ES-I3 (cell line): ENCODE measurements around the gene WDR18.

Source experiments
- H3K36me3 ChIP-seq: 2 replicates; pipeline ENCODE4 v1.6.1; 2013; ENCODE audit warnings: mild to moderate bottlenecking, low read length, control low read depth, moderate library complexity; ENCODE audit not compliant: insufficient read depth
- H3K4me1 ChIP-seq: 2 replicates; pipeline ENCODE4 v1.6.1; 2013; ENCODE audit warnings: mild to moderate bottlenecking, control low read depth, low read length; ENCODE audit not compliant: insufficient read depth
- H3K9ac ChIP-seq: 2 replicates; pipeline ENCODE4 v1.6.1; 2013; ENCODE audit warnings: low read depth, mild to moderate bottlenecking, low read length, moderate library complexity
- H3K9me3 ChIP-seq: 2 replicates; pipeline ENCODE4 v1.6.1; 2013; ENCODE audit warnings: mild to moderate bottlenecking, low read length, moderate library complexity; ENCODE audit not compliant: control insufficient read depth, insufficient read depth

Gene WDR18

GRCh38 chr19:984165-984967 lies at the start of gene WDR18:
WDR18 (plus strand) TSS chr19:984345; CDS start chr19:984354, 9 bp downstream.
- peaks cover 5% of the 10 kb centered on the region; the same call in 1 of the 2 replicates for H3K4me1 ChIP-seq

DNA sequence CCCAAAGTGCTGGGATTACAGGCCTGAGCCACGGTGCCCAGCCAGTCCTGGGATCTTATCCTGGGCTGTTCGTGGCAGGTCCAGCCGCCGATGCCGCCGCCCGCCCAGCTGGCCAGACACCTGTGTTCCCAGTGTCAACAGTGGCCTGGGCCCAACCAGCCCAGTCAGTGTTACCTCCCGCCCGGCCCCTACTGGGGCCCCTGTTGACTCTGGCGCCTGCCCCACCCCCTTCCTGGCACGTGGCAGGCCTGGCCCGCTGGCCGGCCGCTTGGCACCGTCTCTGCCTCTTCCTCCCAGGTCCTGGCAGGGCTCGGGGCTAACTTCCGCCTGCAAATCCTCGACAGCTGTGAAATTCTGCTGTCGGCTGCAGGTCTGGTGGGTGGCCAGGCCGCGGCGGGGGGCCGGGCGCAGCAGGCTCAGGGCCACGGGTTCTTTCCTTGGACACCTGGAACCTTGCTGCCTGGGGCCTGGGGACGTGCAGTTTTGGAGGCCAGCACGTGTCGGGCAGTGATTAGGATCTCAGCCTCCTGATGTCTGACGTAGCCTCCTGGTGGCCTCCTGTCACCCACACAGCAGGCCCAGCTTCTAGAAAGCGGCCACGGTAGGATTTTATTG lies 49.2 kb upstream of the WDR18 start:
- H3K9me3 ChIP-seq, result no peaks in the 10 kb centered on the region
- H3K4me1 ChIP-seq, result peaks cover 15% of the 10 kb centered on the region; the same call in 1 of the 2 replicates
- peaks cover 3% of the 10 kb centered on the region; the same call in 1 of the 2 replicates for H3K36me3 ChIP-seq
- H3K9ac ChIP-seq, result no peak overlapping the region

More at GRCh38 chr19:984165-984967, at the start of gene WDR18:
- no peaks in the 10 kb centered on the region for H3K9me3 ChIP-seq
- peak within 1 kb of the TSS; percentile 98 for H3K9ac ChIP-seq
- no peaks in the 10 kb centered on the region for H3K36me3 ChIP-seq

DNA sequence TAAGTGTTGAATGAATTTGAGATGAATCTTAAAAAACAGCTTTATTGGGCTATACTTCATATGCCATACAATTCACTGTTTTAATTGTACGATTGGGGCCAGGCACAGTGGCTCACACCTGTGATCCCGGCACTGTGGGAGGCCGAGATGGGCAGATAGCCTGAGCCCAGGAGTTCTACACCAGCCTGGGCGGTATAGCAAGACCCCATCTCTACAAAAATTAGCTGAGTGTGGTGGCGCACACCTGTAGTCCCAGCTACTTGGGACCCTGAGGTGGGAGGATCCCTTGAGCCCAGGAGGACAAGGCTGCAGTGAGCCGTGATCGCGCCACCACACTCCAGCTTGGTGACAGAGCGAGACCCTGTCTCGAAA lies 48.0 kb upstream of the WDR18 start:
- H3K9ac ChIP-seq, result no peak overlapping the region
- H3K9me3 ChIP-seq, result no peaks in the 10 kb centered on the region
- H3K36me3 ChIP-seq, result peaks cover 3% of the 10 kb centered on the region; the same call in 1 of the 2 replicates
- H3K4me1 ChIP-seq, result peaks cover 15% of the 10 kb centered on the region; the same call in 1 of the 2 replicates

GRCh38 chr19:937259-937694 lies 46.9 kb upstream of the WDR18 start:
- Histone ChIP-seq H3K4me1 (peaks cover 14% of the 10 kb centered on the region; the same call in 1 of the 2 replicates), H3K9ac (no peak overlapping the region), H3K9me3 (no peaks in the 10 kb centered on the region), H3K36me3 (peaks cover 3% of the 10 kb centered on the region; the same call in 1 of the 2 replicates)

DNA sequence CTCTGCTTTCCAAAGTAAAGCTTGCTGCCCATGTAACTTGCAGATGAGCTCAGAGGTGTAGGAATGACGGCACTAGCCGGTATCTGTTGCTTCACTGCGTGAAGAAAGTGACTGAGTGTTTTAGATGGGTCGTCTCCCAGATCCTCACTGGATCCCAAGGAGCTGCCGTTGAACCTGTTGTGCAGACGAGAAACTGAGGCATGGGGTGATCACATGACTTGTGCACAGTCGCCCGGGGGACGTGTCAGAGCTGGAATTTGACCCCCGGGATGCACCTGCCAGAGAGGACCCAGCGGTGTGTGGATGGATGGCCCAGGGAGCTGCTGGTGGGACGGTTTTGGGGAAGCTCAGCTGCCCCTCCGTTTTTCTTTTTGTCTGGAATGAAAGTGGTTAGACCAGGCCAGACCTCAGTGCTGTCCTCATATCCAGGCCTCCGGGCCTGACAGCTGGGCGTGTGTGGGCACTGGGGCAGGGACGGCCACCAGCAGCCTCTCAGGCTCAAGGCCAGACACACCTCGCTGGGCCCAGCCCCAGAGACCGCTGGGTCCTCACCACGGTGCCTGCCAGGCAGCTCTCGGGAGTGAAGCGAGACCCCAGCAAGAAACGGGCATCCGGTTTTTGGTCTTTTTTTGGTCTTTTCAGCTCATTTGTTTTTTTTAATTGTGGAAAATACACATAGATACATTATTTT lies 45.8 kb upstream of the WDR18 start:
- Histone ChIP-seq H3K9ac (no peak overlapping the region), H3K36me3 (peaks cover 3% of the 10 kb centered on the region; the same call in 1 of the 2 replicates), H3K9me3 (no peaks in the 10 kb centered on the region), H3K4me1 (peaks cover 6% of the 10 kb centered on the region; the same call in 1 of the 2 replicates)

DNA sequence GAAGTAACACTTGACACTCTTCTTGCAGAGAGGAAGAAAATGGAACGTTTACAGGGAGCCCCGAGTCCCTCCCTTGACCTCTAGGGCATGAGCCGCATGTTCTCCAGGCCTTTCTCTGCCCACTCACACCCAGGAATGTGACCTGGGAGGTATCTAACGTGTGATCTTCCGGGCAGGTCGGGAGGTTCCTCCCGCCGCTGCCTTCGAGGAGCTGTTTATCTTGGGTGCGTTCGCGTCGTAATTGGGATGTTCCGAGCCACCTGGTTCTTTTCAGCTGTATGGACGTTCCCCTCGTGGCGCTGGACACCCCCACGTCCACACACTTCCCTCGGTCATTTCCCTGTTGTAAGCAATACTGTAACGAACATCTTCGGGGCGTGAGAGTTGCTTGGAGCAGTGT lies 44.7 kb upstream of the WDR18 start:
- H3K36me3 ChIP-seq, result peaks cover 3% of the 10 kb centered on the region; the same call in 1 of the 2 replicates
- H3K9me3 ChIP-seq, result no peaks in the 10 kb centered on the region
- H3K9ac ChIP-seq, result no peak overlapping the region
- no peaks in the 10 kb centered on the region for H3K4me1 ChIP-seq

DNA sequence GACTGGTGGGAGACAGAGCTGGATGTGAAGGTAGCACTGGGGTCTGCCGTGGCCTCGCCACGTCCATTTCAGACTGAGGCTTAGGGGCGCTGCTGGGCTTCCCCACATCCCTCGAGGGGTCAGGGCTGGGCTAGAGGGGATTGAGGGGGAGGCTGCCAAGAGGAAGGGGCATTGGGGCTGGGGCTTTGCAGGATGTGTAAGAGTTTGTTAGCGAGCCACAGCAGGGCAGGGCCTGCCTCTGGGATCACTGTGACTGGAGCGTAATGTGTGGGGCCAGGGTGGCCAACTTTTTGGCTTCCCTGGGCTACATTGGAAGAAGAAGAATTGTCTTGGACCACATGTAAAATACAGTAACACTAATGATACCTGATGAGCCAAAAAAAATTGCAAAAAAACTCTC lies 44.2 kb upstream of the WDR18 start:
- Histone ChIP-seq H3K9ac (no peak overlapping the region), H3K9me3 (no peaks in the 10 kb centered on the region), H3K36me3 (peaks cover 3% of the 10 kb centered on the region; the same call in 1 of the 2 replicates), H3K4me1 (no peaks in the 10 kb centered on the region)

DNA sequence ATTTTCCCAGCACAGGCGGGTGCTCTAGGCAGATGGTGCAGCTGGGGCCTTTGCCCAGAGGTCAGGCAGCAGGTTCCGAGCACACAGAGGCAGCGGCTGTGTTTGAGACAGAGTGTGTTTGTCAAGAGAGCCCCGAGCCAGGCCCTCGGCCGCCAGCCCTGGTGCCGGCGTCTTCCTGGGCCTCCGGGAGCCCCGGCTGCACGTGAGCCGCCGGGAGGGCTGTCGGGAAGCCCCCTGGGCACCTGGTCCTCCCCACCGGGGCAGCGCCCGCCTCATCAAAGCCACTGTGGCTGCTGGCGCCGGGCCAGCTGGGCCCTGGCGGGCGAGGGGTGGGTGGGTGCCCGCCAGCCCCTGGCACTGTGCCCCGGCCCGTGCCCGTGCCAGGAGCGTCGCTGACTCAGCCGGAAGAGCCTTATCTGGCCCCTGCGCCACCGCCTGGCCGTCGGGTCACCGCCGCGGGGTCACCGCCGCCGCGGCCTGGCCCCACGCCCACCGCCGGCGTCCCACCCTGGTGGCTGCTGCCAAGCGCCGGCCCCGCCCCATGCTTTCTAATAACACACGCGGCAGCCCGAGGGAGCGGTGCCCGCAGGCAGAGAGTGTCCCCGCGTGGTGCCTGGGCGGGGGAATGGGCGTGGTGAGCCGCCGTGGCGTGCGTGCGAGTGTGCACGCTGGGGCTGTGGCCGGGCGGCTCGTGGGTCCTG lies 43.4 kb upstream of the WDR18 start:
- Histone ChIP-seq H3K9ac (no peak overlapping the region), H3K4me1 (no peaks in the 10 kb centered on the region), H3K36me3 (peaks cover 3% of the 10 kb centered on the region; the same call in 1 of the 2 replicates), H3K9me3 (no peaks in the 10 kb centered on the region)

DNA sequence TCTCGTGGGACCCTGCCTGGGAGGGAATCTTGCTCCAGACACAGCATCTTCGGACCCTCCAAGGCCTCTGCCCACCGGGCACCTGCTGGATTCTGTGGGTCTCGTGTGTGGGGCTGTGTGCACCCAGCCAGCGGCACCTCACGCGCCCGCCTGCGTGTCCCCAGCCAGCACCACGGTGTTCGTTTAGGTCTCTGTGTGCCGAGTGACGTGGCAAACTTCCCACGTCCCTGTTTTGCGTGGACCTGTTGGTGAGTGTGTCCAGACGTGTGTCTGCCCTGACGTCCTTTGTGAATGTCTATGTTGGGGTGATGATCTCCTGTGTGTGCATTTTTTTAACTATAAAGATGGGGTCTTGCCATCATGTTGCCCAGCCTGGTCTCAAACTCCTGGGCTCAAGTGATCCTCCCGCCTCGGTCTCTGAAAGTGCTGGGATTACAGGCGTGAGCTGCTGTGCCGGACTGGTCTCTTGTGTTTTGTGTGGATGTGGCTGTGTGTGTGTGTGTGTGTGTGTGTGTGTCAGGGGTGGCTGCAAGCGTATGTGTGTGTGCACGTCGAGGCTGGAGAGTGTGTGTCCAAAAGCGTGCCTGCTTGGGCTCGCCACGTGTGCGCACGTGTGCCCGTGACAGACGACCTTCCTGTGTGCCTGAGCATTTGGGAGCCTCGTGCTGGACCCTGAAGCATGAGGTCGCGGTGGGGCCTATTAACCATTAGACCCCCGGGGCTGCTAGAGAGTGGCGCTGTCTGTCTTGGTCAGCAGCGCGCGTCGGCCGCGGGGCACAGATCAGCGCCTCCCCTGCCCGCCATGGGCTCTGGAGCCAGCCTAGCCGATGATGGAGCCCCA lies 42.6 kb upstream of the WDR18 start:
- Histone ChIP-seq H3K4me1 (no peaks in the 10 kb centered on the region), H3K36me3 (peaks cover 3% of the 10 kb centered on the region; the same call in 1 of the 2 replicates), H3K9ac (no peak overlapping the region), H3K9me3 (no peaks in the 10 kb centered on the region)

- Histone ChIP-seq H3K36me3 (peaks cover 3% of the 10 kb centered on the region; the same call in 1 of the 2 replicates), H3K4me1 (no peaks in the 10 kb centered on the region), H3K9me3 (no peaks in the 10 kb centered on the region), H3K9ac (no peak overlapping the region)
These were observed 42.0 kb upstream of the WDR18 start for GRCh38 chr19:942133-942645.

GRCh38 chr19:943551-944170 lies 40.5 kb upstream of the WDR18 start:
- Histone ChIP-seq H3K9ac (no peak overlapping the region), H3K9me3 (no peaks in the 10 kb centered on the region), H3K4me1 (no peaks in the 10 kb centered on the region), H3K36me3 (peaks cover 3% of the 10 kb centered on the region; the same call in 1 of the 2 replicates)

GRCh38 chr19:944171-944567 lies 40.0 kb upstream of the WDR18 start:
- H3K4me1 ChIP-seq, result no peaks in the 10 kb centered on the region
- H3K36me3 ChIP-seq, result peaks cover 3% of the 10 kb centered on the region; the same call in 1 of the 2 replicates
- H3K9ac ChIP-seq, result no peak overlapping the region
- H3K9me3 ChIP-seq, result no peaks in the 10 kb centered on the region
